Thoracic aorta (tissue), 2 donors: ENCODE results near the gene ALG9. TPM values are rescaled to one million over a fixed set of nuclear protein-coding genes. Genes with fewer than 3 reads are reported as not detected.

Experiments used
- ATAC-seq: fragments of 150-250 bp; one replicate; pipeline ENCODE4 v1.8.0; 2017; ENCODE audit warnings: low read depth; ENCODE audit not compliant: insufficient number of reproducible peaks, low FRiP score
- DNase-seq: peaks from one replicate; pipeline ENCODE4 v3.0.0-alpha.2; 2020; ENCODE audit warnings: low spot score
- H3K27ac ChIP-seq, 2 donors: fragments of 200-600 bp; sonication (generic); 1 replicate in 1 of 2; 2 replicates in 1 of 2; pipeline ENCODE4 v1.5.1; 2016; ENCODE audit warnings: mild to moderate bottlenecking in 2 of 2, moderate library complexity in 2 of 2
- H3K27me3 ChIP-seq: fragments of 200-600 bp; sonication (generic); replicated peaks from 2 replicates; pipeline ENCODE4 v1.6.0; 2016; ENCODE audit warnings: mild to moderate bottlenecking; ENCODE audit not compliant: insufficient read depth
- H3K36me3 ChIP-seq: fragments of 200-600 bp; sonication (generic); one replicate; pipeline ENCODE4 v1.5.1; 2016
- H3K4me1 ChIP-seq, 2 donors: fragments of 200-600 bp; sonication (generic); 1 replicate in 1 of 2; 2 replicates in 1 of 2; pipeline versions ENCODE4 v1.5.1 to v1.6.0; 2016; ENCODE audit warnings: low read depth in 2 of 2, mild to moderate bottlenecking in 1 of 2; ENCODE audit not compliant: control insufficient read depth in 1 of 2
- H3K4me3 ChIP-seq: fragments of 200-600 bp; sonication (generic); 2 replicates; pipeline ENCODE4 v1.5.1; 2016; ENCODE audit warnings: mild to moderate bottlenecking
- H3K9me3 ChIP-seq: fragments of 200-600 bp; sonication (generic); 2 replicates; pipeline ENCODE4 v1.5.1; 2016
- total RNA-seq, 2 donors: library from RNA; depleted of rRNA; stranded (reverse); fragments of >200 nt; gene quantifications; one replicate each; pipeline versions ENCODE4 v1.1.0 to v1.2.3, GENCODE V29; 2016
- TF ChIP-seq, protein P1 (sequence below): fragments of 200-600 bp; sonication (generic); IDR thresholded peaks from one replicate; pipeline ENCODE4 v1.5.1; 2019; ENCODE audit warnings: antibody characterized with exemption

The ALG9 gene
- total RNA-seq, 2 donors from 2014 or later = 21.2 to 33.4 TPM

DNA sequence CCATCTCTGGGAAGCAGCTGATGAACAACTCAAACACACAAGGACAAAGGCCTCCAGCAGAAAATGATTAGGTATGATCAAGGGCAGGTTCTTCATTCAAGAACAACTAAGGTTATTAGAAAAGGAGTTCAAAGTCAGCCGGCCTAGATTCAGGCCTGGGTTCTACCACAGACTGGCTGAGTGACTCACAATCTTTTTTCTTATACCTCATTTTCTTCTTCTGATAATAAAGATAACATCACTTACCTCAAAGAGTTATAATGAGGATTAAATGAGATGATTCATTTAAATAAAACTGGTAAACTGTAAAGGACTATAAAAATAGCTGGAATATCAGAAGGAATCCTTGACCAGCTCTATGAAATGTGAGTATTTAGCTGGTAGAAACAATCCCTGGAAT lies 55.9 kb downstream of the ALG9 start:
- H3K27ac ChIP-seq = no peak overlapping the region
- TF ChIP-seq, protein P1, sequence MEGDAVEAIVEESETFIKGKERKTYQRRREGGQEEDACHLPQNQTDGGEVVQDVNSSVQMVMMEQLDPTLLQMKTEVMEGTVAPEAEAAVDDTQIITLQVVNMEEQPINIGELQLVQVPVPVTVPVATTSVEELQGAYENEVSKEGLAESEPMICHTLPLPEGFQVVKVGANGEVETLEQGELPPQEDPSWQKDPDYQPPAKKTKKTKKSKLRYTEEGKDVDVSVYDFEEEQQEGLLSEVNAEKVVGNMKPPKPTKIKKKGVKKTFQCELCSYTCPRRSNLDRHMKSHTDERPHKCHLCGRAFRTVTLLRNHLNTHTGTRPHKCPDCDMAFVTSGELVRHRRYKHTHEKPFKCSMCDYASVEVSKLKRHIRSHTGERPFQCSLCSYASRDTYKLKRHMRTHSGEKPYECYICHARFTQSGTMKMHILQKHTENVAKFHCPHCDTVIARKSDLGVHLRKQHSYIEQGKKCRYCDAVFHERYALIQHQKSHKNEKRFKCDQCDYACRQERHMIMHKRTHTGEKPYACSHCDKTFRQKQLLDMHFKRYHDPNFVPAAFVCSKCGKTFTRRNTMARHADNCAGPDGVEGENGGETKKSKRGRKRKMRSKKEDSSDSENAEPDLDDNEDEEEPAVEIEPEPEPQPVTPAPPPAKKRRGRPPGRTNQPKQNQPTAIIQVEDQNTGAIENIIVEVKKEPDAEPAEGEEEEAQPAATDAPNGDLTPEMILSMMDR = no peak

DNA sequence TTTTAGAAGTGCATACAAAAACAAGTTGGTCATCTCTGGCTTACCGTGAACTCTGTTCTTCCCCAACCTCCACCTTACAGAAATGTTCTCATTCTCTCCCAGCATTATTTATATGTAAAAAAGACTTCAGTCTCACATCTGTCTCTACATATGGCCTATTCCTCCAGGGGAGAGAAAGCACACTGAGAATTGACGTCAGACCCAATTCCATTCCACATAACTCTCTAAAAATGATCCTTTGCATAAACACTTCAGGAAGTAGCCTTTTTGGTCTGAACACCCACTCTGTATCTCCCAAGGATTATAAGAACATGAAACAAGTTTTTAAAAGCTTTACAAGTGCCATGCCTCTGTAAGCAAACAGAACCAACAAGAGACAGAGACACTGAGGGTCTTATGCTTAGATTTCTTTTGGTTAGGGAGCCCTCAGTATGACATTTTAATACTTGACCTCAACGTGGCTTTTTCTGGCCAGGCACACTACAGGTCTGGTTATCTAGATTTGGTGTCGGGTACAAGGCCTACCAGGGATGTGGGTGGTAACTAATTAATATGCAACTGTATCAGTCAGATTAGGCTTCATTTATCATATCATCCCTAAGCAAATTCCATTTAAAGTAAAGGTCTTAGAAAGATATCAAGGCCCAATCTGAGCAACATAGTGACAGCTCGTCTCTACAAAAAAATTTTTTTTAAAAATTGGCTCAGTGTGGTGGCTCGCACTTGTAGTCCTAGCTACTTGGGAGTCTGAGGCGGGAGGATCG lies 56.6 kb downstream of the ALG9 start:
- Histone ChIP-seq H3K27me3 (no peaks in the 10 kb centered on the region), H3K4me1 (peaks cover 0 to 4% of the 10 kb centered on the region in 2 donors), H3K27ac (no peak overlapping the region), H3K4me3 (no peak overlapping the region), H3K36me3 (peaks cover 4% of the 10 kb centered on the region), H3K9me3 (no peaks in the 10 kb centered on the region)
- TF ChIP-seq, protein P1 = no peak
- no peak for DNase-seq
- ATAC-seq = no peak

More for the DNA sequence above, 55.9 kb downstream of the ALG9 start:
- Histone ChIP-seq H3K36me3 (peaks cover 4% of the 10 kb centered on the region), H3K9me3 (no peaks in the 10 kb centered on the region), H3K4me3 (no peak overlapping the region), H3K27me3 (no peaks in the 10 kb centered on the region), H3K4me1 (peaks cover 0 to 8% of the 10 kb centered on the region in 2 donors)
- ATAC-seq = no peak
- no peak for DNase-seq

DNA sequence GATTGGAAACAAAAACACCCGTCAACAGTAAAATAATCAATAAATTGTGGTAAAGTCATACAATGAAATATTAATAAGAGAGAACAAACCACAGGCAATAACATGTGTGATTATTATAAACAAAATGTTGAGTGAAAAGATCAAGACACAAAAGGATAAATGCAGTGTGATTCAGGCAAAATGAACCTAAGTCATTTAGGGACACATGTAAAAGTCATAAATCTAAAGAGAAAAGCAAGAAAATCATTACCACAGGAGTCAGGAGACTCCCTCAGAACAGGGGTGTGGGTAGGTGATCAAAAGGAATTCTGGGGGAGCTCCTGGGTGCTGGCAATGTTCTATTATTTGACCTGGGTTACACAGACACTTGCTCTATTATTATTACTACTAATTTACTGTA lies 57.3 kb downstream of the ALG9 start:
- DNase-seq (no peak), ATAC-seq (no peak)
- Histone ChIP-seq H3K4me1 (peaks cover 0 to 4% of the 10 kb centered on the region in 2 donors), H3K27me3 (no peaks in the 10 kb centered on the region), H3K4me3 (no peak overlapping the region), H3K27ac (no peak overlapping the region), H3K36me3 (peaks cover 4% of the 10 kb centered on the region), H3K9me3 (no peaks in the 10 kb centered on the region)
- TF ChIP-seq, protein P1 = no peak

DNA sequence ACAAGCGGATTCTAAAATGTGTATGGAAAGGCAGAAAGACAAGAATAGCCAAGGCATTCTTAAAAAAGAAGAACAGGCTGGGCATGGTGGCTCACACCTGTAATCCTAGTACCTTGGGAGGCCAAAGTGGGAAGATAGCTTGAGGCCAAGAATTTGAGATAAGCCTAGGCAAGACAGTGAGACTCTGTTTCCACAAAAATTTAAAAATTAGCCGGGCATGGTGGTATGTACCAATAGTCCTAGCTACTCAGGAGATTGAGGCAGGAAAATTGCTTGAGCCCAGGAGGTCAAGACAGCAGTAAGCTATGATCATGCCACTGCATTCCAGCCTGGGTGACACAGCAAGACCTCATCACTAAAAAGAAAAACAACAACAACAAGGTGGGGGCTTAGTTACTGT lies 59.2 kb downstream of the ALG9 start:
- no peak overlapping the region for H3K4me3 ChIP-seq
- DNase-seq = no peak
- TF ChIP-seq, protein P1 = no peak
- ATAC-seq = no peak
- H3K27ac ChIP-seq = no peak overlapping the region
- H3K36me3 ChIP-seq = peaks cover 11% of the 10 kb centered on the region
- no peaks in the 10 kb centered on the region for H3K9me3 ChIP-seq
- peaks cover 0 to 4% of the 10 kb centered on the region in 2 donors for H3K4me1 ChIP-seq
- no peaks in the 10 kb centered on the region for H3K27me3 ChIP-seq

DNA sequence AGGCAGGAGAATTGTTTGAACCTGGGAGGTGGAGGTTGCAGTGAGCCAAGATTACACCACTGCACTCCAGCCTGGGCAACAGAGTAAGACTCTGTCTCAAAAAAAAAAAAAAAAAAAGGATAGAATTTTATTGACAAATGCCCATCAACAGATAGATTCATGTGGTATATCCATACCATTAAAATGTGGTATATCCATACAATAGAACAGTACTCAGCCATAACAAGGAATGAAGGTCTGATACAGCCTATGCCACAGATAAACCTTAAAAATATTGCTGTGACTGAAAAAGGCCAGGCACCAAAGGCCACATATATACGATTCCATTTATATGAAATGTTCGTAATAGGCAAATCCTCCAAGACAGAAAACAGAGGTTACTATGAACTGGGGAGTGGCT lies 59.9 kb downstream of the ALG9 start:
- Histone ChIP-seq H3K27ac (no peak overlapping the region), H3K9me3 (no peaks in the 10 kb centered on the region), H3K36me3 (peaks cover 16% of the 10 kb centered on the region), H3K27me3 (no peaks in the 10 kb centered on the region), H3K4me1 (peaks cover 0 to 4% of the 10 kb centered on the region in 2 donors), H3K4me3 (no peak overlapping the region)
- no peak for ATAC-seq
- DNase-seq = no peak
- TF ChIP-seq, protein P1 = no peak
